Neuron (in vitro differentiated cells): ENCODE data around the gene ZBTB20.

Source experiments
- H2AFZ ChIP-seq: one replicate; pipeline ENCODE4 v1.6.1; 2013; ENCODE audit warnings: low read depth, mild to moderate bottlenecking, inconsistent platforms, low read length, moderate library complexity
- H3K27me3 ChIP-seq: one replicate; pipeline ENCODE4 v1.6.1; 2013; ENCODE audit warnings: low read length; ENCODE audit not compliant: insufficient read depth
- H3K36me3 ChIP-seq: one replicate; pipeline ENCODE4 v1.6.1; 2013; ENCODE audit warnings: low read length; ENCODE audit not compliant: insufficient read depth
- H3K4me1 ChIP-seq: one replicate; pipeline ENCODE4 v1.6.1; 2013; ENCODE audit warnings: low read length; ENCODE audit not compliant: insufficient read depth
- H3K4me3 ChIP-seq: 2 replicates; pipeline ENCODE4 v1.5.1; 2013; ENCODE audit warnings: mild to moderate bottlenecking, low read length, moderate library complexity
- H3K9me3 ChIP-seq: one replicate; pipeline ENCODE4 v1.6.1; 2013; ENCODE audit warnings: low read length

Gene ZBTB20

DNA sequence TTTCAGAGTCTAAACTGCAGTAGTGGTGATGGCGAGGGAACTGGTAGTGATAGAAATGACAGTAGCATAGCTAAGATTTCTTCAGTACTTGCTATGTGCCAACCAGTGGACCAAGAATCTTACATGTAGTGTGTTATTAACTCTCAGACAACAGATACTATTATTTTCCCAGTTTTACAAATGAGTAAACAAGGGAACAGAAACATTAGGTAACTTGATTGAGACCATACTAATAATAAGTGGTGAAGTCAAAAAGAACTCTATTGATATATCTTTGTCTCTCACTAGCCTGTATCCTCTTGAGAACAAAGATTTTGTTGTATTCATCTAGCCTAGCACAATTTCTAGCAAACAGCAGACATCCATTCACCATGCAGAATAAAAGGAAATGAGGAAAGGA, 250.1 kb downstream of the ZBTB20 start:
- no peak overlapping the region for H3K4me3 ChIP-seq
- no peaks in the 10 kb centered on the region for H3K36me3 ChIP-seq
- H3K9me3 ChIP-seq, result no peaks in the 10 kb centered on the region
- H2AFZ ChIP-seq, result no peak overlapping the region
- peaks cover 21% of the 10 kb centered on the region for H3K4me1 ChIP-seq
- no peaks in the 10 kb centered on the region for H3K27me3 ChIP-seq

DNA sequence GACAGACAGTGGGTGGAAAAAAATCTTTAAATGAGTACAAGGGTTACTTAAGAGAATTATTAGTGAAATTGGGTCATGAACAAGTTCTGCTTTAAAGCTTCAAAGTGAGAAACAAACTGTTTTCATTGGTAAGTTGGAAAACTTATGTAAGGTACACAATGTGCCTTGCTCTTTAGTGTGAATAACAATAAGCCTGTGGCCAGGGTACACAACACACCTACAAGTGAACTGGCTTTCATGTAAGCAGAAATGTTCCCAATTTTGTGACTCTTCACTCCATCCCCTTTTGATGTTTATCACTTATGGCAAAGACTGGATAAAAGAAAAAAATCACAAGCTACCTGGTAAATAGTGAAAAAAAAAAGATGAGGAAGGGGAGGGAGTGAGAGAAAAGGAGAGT, 253.7 kb downstream of the ZBTB20 start:
- H3K36me3 ChIP-seq, result no peaks in the 10 kb centered on the region
- no peak overlapping the region for H2AFZ ChIP-seq
- no peaks in the 10 kb centered on the region for H3K27me3 ChIP-seq
- no peaks in the 10 kb centered on the region for H3K9me3 ChIP-seq
- no peaks in the 10 kb centered on the region for H3K4me1 ChIP-seq
- H3K4me3 ChIP-seq, result no peak overlapping the region

DNA sequence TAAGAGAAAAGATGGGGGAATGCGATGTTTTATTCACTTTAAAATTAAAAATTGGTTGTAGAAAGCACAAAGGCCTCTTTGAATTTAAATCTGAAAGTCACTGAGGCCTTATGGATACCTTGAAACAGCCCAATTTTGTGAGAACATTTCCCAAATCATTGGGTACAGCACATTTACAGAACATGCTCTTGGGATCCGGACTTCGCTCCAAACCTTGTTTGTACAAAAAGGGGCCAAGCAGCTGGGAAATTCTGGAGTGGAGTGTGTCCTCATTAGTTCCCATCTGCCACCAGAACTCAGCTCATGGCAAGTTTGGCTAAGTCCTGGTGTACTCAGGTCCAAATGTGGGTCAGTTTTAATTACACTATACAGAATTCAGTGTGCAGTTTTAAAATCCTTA, 254.2 kb downstream of the ZBTB20 start:
- H3K36me3 ChIP-seq, result no peaks in the 10 kb centered on the region
- H2AFZ ChIP-seq, result no peak overlapping the region
- H3K4me1 ChIP-seq, result no peaks in the 10 kb centered on the region
- no peak overlapping the region for H3K4me3 ChIP-seq
- no peaks in the 10 kb centered on the region for H3K27me3 ChIP-seq
- H3K9me3 ChIP-seq, result no peaks in the 10 kb centered on the region

DNA sequence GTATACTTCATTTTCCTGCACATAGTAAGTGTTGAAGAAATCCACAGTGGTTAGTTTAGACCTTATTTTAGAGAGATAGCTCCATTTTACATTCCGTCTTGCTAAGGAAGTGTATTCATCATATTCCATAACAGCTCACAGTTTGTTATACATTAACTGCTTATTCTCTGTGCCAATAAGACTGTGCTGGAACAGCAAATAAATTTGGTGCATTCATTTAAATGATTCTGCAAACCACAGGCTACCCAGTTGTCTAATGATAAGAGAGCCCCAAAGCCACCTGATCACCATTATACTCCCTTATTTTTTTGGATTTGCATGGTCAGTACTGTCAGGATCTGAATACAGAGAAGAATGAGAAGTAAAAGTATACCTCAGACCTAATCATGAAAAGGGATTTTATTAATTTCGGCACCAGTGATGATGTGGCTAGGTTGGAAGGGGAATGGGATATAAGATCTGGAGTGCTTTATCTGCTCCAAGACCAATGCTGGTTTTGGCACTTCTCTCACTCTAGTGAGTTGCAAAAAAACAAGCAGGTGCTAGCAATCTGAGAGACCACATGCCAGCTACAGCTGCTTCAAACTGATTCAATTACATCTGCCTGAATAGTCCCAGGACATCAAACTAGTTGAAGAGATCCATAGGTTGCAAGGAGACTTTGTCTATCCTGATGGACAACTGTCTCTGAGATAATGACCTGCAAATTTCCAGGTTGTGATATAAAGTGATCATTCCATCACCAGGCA, 254.8 kb downstream of the ZBTB20 start:
- Histone ChIP-seq H2AFZ (no peak overlapping the region), H3K4me1 (no peaks in the 10 kb centered on the region), H3K27me3 (no peaks in the 10 kb centered on the region), H3K36me3 (no peaks in the 10 kb centered on the region), H3K9me3 (no peaks in the 10 kb centered on the region), H3K4me3 (no peak overlapping the region)

DNA sequence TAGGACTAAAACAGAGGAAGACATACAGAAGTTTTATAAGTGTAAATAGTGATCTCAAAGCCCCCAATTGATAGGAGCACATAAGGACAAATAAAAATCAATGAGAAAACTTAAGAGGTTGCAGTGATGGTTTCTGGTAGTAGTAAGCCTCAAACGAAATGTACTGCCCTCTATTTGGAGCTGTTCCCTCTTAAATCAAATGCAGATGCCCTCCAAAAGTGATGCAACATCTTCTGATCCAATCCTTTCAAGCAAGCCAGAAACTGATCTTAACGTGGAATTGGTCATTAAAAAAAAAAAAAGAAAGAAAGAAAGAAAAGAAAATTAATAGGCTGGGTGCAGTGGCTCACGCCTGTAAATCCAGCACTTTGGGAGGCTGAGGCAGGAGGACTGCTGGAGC, 259.3 kb downstream of the ZBTB20 start:
- H3K36me3 ChIP-seq, result no peaks in the 10 kb centered on the region
- H3K4me1 ChIP-seq, result no peaks in the 10 kb centered on the region
- H3K27me3 ChIP-seq, result no peaks in the 10 kb centered on the region
- H3K9me3 ChIP-seq, result no peaks in the 10 kb centered on the region
- no peak overlapping the region for H2AFZ ChIP-seq
- no peak overlapping the region for H3K4me3 ChIP-seq

DNA sequence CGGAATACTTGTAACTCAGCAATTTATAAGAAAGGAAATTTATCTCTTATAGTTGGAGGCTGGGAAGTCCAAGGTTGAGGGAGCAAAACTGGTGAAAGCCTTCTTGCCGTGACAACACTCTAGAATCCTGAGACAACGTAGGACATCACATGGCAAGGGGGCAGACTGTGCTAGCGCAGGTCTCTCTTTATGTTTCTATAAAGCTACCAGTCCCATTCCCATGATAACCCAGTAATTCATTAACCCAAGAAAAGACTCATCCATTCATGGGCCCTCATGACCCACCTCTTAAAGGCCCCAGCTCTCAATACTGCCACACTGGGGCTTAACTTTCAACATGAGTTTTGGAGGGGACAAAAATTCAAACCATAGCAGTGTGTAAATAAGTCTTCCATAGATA, 260.2 kb downstream of the ZBTB20 start:
- H3K36me3 ChIP-seq, result no peaks in the 10 kb centered on the region
- H3K4me1 ChIP-seq, result no peaks in the 10 kb centered on the region

DNA sequence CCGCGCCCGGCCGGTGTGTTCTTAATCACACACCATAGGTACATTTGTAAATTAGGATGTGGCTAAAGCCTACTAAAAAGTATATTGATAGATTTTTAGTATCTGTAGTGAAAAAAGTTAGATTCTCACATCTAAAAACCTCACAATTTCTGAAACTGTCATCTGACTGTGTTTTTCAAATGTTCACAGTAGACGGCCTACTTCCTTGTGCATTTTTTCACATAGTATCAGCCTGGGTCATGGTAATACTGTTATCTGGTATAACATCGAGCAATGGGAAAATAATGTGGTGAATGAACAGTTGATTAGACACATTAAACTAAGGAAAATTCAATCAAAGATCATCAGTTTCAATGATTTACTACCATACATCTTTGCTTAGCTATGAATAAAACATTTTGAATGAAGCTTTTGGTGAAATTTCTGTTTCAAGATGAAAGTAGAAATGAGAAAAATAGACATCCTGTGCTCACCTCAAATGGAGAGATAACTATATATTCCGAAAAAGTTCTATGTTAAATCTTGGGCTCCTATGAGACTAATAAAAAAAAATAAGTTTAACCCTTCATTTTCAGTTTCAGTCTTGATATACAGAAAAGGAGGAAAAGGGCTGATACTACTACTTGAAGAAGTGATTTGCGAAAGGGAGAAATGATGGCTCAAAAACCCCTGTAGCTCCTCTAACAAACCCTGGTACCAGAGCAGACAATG, 262.7 kb downstream of the ZBTB20 start:
- Histone ChIP-seq H3K4me1 (peaks cover 11% of the 10 kb centered on the region), H3K4me3 (no peak overlapping the region), H2AFZ (no peak overlapping the region), H3K27me3 (no peaks in the 10 kb centered on the region), H3K36me3 (no peaks in the 10 kb centered on the region), H3K9me3 (no peaks in the 10 kb centered on the region)

More for the DNA sequence above, 260.2 kb downstream of the ZBTB20 start:
- Histone ChIP-seq H3K4me3 (no peak overlapping the region), H3K9me3 (no peaks in the 10 kb centered on the region), H3K27me3 (no peaks in the 10 kb centered on the region), H2AFZ (no peak overlapping the region)

DNA sequence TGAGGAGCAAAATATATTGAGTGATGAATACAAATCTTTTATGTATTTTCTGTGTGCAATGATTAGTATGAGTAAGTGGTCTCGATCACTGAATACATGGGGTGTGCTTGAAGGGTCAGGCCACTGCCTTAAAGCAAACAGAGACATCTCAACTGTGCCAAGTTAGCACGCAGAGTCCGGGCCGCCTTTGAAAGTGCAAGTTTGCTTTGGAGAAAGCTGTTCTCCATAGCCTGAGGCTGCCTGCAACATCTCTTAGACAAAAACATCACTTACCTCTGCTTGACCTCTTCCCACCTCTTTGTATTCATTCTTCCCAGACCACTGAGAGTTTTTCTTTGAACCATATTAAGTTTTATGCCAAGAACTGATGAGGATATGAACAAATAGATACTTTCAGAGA, 267.0 kb downstream of the ZBTB20 start:
- Histone ChIP-seq H3K4me3 (no peak overlapping the region), H3K36me3 (no peaks in the 10 kb centered on the region), H3K27me3 (no peaks in the 10 kb centered on the region), H3K4me1 (peaks cover 29% of the 10 kb centered on the region), H2AFZ (no peak overlapping the region), H3K9me3 (no peaks in the 10 kb centered on the region)

DNA sequence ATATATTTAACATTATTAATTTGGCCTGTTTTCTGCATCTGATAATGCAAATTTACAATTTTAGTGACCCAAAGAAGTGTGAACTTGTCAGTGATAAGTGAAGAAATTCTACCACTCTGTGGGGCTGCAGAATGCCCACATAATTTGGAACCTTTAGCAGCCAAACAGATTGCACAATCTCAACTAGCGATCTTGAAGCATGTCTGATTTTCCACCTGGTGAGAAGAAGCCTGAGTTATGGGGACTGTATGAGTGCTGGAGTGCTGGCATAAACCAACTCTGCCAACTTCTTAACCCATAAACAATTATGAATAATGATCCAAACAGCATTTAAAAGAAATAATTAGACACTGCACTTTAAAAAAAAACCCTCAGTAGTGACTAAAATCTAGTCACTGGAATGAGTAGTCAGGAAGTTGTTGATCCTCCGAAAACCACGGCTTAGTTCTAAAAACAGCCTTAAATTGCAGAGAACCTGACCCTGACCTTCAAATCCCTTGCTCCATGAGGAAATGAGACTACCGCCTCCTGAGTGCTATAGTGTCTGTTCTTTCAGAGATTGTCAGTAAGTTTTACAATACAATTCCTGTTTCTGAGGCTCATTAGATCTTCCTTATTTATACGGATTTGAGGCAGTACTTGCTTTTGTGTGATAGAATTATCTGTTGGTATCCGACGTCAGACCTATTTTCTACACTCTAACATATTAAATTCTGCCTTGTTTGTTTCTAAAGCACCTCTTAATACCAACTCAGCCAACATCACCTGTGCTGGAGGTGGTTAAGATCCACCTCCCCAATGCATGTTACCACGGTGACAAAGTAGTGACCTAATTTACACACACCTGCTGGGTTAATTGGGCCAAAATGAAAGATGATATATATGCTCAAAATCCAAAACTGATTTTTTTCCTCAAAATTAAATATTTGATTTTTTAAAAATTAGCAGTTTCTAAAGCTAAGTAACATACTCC, 267.7 kb downstream of the ZBTB20 start:
- no peak overlapping the region for H2AFZ ChIP-seq
- no peaks in the 10 kb centered on the region for H3K36me3 ChIP-seq
- H3K4me3 ChIP-seq, result no peak overlapping the region
- H3K27me3 ChIP-seq, result no peaks in the 10 kb centered on the region
- no peaks in the 10 kb centered on the region for H3K9me3 ChIP-seq
- H3K4me1 ChIP-seq, result peaks cover 29% of the 10 kb centered on the region

DNA sequence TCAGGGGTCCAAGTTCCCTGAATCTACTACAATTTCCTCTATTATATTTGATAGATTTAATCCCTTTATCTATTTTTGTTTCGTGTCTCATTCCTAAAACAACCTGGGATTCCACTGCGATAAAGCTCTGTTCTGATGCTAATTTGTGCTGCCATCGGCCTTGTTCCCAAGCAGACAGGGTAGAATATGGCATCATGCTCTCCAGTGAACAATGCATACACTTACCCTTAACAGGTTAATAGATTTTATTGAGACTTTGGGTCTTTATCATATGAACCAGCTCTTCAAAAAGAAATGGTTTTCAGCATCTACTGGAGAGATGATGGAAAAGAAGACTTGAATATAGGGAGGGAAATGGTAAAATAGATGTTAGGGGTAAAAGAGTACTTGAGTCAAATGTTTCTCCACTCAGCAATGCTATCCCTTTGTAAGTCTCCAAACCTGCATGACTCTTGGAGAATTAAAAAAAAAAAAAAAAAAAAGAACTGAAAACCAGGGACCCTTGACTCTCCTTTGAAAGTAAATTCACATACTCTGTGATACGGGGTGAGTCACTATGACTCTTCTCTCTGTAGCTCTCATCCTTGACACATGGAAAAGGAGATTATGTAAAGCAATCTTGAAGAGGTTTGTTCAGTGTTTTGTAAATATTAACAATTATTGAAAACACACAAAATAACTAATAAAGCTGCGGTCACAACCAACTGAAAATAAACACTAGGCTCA, 268.8 kb downstream of the ZBTB20 start:
- H3K27me3 ChIP-seq, result no peaks in the 10 kb centered on the region
- H3K4me1 ChIP-seq, result peaks cover 29% of the 10 kb centered on the region
- no peaks in the 10 kb centered on the region for H3K9me3 ChIP-seq
- H3K36me3 ChIP-seq, result no peaks in the 10 kb centered on the region
- H3K4me3 ChIP-seq, result peak overlapping the region; percentile 20
- no peak overlapping the region for H2AFZ ChIP-seq

DNA sequence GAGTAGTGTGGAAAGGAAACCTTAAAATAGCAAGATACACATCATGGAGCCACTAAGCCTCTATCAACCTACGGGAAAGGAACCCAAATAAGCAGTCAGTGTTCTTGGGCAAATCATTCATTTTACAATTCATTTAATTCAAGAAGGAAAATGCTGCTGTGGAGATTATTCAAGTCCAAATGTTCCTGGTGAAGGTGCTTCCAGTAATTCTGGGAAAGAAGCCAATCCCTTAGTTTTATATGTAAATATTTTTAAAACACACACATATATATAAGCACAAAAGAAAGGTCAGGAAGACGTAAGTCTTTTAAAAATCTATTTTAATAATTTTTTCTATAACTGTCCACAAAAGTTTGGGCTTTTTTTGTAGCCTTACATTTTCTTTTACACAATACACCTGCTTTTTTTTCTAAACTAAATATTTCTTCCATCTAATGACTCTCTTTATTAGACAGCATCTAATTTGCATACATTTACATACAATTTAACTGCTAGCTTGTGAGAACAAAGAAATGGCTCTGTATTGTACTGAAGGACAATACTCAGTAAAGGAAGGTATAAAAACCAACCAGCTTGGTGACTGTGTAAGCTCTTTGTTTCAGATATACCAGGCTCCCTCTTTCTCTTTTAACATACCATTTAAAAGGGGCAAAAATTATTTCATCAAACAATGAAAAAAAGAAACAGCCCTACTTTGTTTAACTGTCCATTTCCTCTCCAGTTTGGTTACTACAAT, 269.5 kb downstream of the ZBTB20 start:
- Histone ChIP-seq H2AFZ (no peak overlapping the region), H3K27me3 (no peaks in the 10 kb centered on the region), H3K4me3 (peak overlapping the region; percentile 20), H3K9me3 (no peaks in the 10 kb centered on the region), H3K4me1 (peaks cover 29% of the 10 kb centered on the region), H3K36me3 (no peaks in the 10 kb centered on the region)

DNA sequence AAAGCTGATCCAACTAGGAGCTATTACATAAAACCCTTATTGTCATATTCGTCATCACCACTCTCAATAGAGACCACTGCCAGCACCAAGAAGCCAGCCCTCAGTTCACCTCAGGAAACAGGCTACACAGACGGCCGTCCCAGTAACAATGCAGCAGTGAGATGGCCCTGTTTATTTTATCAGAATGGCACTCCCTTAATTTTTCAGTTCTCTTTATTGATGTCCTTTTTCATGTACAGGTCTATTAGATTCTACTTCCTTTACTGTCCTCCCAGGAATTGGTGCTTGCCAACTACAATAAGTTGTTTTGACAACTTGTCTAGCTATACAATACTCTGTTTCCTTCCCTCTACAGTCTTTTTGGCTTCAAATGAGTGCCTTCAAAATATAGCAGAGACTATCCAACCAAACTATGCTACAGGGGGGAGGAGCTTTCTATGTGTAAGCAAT, 272.5 kb downstream of the ZBTB20 start:
- no peak overlapping the region for H3K4me3 ChIP-seq
- no peak overlapping the region for H2AFZ ChIP-seq
- no peaks in the 10 kb centered on the region for H3K27me3 ChIP-seq
- H3K4me1 ChIP-seq, result peaks cover 20% of the 10 kb centered on the region
- H3K36me3 ChIP-seq, result no peaks in the 10 kb centered on the region
- no peaks in the 10 kb centered on the region for H3K9me3 ChIP-seq
